Inflammatory macrophage (primary cell): ENCODE results near the gene PRR5L.
A peak's percentile ranks its signal among the peaks of the same experiment; 100 is the strongest.

Experiments
- DNase-seq, 2 donors: peaks; one replicate each; pipeline ENCODE4 v3.0.0-alpha.2; 2020 to 2022
- total RNA-seq, 18 experiments: gene quantifications; one replicate each; lab custom pipeline; 2026; ENCODE audit warnings: mixed read lengths in 6 of 18, inconsistent platforms in 2 of 18; lab: John Stamatoyannopoulos, UW

The PRR5L gene
- total RNA-seq, result 0.13 to 8.7 (median 4.1) reads per million in 18 experiments

GRCh38 chr11:36295926-36296325, at the start of gene PRR5L:
PRR5L (plus strand) TSS chr11:36296288; CDS start chr11:36401122, 104,834 bp downstream.
- no peak for DNase-seq

GRCh38 chr11:36247493-36247892, 48.6 kb upstream of the PRR5L start:
- no peak for DNase-seq

DNA sequence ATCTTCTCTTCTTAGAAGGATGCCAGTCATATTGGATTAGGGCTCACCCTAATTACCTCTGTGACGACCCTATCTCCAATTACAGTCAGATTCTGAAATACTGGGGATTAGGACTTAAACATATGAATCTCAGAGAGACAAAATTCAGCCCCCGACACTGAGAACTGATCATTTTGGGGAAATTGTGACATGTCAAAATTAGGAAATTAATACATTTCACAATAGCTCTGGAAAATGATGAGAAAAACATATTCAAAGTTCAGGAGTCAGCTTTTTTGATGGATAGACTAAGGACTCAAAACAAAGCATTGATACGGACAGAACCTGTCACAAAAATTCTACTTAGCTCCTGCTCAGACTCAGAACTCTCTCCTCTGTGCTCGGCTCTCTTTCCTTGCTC, 47.7 kb upstream of the PRR5L start:
- DNase-seq, result peak; percentile 46 to 63

GRCh38 chr11:36249246-36249645, 46.8 kb upstream of the PRR5L start:
- peak; percentile 88 to 95 for DNase-seq

GRCh38 chr11:36251823-36252222, 44.3 kb upstream of the PRR5L start:
- DNase-seq, result no peak

DNA sequence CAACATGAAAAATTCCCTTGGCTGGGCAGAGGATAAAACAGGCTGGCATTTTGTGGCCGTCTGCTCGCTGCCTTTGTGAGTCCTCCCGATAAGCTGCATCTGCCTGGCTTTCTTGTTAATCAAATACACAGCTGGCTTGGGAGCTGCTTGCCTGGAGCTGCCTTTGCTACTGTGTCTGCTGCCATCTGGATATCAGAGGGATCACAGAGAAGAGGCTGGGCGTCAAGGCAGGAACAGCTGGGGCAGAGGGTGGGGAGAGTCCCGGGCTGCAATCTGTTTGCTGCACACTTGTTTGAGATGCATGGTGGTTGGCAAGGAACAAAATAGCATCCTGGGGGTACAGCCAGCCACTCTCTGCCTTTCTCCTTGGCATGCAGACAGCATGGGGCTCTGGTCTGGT, 42.9 kb upstream of the PRR5L start:
- no peak for DNase-seq

GRCh38 chr11:36254713-36255112, 41.4 kb upstream of the PRR5L start:
- no peak for DNase-seq

- DNase-seq, result no peak
Observed at GRCh38 chr11:36257351-36257750, 38.7 kb upstream of the PRR5L start.

GRCh38 chr11:36258730-36259360, 37.2 kb upstream of the PRR5L start:
- DNase-seq, result peak; percentile 62 to 78

DNA sequence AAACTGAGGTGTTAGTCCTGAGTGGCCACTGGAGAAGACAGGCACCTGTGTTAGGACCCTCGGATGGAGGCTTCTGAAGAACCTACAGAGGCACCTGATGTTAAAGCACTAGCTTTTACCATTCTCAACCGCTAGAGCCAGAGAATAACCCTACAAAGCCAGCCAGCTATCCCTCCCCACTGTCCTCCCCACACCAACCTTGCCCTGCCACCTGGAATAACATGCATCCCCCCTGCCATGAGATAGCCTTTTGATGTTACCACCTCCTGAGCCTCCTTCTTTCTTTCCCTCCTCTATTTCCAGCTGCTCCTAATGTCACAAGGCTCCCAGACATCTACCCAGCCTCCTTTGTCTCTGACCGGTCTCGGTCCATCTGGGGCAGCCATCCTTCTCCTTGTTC, 35.0 kb upstream of the PRR5L start:
- DNase-seq, result no peak

GRCh38 chr11:36264011-36264972, 31.8 kb upstream of the PRR5L start:
- DNase-seq, result no peak

- no peak for DNase-seq
Observed at GRCh38 chr11:36264973-36265344, 31.1 kb upstream of the PRR5L start.

DNA sequence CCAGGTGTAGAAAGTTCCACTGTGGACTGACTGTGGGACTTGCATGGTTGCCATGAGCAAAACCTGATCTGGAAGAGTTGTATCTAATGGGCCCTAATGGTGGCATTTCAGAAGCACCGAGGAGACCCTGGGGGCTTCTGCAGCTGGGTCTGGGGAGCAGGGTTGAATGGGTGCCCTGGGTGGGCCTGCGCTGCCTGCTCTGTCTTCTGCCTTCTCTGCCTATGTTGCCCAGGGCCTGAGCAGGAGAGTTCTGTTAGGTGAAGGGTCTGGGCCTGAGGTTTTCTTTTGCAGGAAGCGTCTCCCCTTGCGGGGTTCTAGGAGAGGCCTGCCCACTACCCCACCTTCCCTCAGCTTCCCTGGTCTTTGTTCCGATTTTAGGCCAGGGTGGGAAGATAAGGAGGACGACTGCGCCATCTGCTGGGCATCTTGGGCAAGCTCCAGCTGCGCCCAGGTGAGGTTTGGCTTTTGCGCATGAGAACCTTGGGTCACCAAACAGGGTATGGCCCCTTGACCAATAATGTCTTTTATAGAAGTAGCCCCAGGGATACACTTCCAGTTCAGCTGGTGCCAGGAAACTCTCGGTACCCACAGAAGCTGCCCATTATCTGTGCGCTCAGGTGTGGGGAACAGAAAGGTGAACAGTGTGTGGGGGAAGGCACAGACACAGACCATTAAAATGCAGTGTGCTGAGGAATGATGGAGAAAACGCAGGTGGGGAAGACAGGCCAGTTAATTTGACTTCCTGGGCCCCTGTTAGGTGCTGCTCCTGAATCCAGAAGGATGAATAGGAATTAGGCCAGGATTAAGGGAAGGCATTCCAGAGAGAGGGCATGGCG, 30.1 kb upstream of the PRR5L start:
- DNase-seq, result peak; percentile 28 to 48

GRCh38 chr11:36266767-36267166, 29.3 kb upstream of the PRR5L start:
- no peak for DNase-seq

DNA sequence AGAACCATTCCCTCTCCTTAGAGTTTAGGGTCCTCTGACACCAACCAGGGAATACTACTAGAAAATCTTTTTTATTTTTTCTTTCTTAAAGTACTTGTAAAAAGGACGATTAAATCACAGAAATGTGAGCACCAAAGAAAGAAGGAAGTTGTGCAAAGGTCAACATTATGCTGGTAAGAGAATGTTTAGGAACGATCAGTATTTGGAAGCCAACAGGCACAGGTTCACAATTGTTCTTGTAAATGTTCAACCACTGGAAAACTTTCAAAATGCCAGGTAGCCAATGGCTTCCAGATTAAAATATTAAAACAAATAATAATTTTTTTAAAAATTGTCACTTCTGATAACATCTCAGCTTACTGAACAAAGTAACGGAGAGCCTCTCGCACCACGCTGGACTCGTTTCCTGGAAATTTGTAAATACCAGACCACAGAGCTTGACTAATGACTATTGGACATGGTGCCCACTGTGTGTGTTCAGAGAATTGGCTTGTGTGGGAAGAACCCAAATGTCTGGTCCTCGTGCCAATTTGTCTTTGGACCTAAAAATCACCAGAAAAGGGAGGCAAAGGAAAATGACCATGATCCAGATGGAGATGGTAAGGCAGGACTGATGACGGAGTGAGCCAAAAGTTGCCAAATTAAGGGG, 27.6 kb upstream of the PRR5L start:
- no peak for DNase-seq

DNA sequence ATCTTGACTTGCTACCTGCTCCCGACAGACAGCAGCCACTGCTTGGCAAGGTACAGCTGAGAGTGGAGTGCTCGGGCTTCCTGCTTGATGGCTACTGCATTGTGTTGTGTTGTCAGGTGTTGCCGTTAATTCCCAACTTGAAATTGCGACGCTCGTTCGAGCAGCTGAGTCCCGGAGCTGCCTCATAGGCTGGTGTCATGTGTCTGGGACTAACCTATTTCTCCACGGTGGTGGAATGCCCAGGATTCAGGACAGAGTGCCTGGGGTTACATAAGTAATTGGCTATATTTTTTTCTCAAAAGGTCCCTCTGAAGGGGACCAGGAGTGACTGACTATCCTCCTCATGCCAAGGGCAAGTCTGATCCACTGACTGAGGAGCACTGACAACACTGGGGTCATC, 25.4 kb upstream of the PRR5L start:
- DNase-seq, result no peak

- no peak for DNase-seq
Observed at GRCh38 chr11:36271794-36272407, 24.2 kb upstream of the PRR5L start.

GRCh38 chr11:36273110-36273509, 23.0 kb upstream of the PRR5L start:
- no peak for DNase-seq

DNA sequence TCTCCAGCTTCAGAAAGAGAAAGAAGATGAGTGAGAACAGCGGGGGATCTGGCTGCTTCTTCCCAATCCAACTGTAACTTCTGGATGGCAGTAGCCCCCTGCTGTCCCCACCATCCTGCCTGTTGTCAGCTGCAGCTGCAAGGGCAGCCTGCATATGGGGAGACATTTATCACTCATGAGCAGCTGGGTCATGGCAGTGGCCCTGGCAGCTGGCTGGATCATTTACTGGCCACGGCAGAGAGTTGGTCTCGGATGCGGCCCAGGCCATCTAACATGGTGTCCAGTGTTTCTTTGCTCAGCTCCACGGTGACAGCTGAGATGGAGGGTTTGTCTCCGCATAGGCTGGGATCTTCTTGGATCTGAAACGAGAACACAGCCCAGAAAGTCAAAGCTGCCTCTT, 21.7 kb upstream of the PRR5L start:
- no peak for DNase-seq

DNA sequence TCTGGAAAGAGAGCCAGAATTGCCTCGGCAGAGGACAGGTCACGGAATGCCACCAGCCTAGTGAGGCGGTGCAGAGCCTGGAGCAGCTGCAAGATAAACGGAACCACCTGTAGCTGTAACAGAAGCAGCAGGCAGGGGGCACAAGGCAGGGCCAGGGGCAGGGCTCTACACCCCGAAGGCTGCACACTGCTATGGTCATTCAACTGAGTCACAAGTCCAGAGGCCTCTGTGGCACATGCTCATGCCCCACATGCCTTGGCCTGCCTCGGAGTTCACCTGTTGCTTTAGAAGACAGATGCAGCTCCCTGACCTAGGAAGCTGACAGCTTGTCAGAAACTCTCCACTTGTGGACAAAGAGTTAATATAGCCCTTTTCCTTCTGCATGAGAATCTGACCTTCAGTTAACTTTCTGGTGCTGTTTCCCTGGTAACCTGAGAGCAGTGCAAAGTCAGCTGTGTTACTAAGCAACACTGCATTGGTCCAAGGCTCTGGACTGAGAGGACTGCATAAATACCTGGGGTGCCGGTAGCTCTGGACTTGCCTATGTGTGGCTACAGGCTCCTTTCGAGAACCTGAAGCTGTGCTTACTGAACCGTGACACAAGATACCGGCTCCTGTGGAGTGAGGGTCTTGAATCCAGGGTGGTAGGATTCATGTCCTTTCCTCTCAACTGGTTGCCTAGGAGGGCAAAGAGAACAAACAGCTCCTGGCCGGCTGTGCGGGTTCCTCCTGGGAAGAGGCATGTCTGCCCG, 17.4 kb upstream of the PRR5L start:
- DNase-seq, result no peak

DNA sequence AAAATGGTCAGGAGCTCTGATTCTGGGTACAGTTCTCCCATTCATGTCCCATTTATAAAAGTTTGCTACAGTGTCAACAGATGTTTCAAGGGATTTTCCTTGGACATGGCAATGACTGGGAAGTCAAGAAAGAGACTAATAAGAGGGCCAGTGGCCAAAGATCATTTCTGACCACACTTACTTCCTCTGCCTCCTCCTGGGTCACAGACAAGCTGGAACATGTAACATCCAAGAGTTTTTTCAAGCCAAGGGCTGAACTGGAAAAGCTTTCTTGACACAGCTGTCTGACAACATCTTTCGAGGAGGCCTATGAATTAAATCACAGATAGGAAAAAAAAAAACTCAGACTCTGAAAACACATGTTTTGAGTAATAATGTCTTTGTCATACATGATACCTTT, 15.6 kb upstream of the PRR5L start:
- DNase-seq, result no peak
